ENCODE data around the gene NRG3. TPM values are rescaled to one million over a fixed set of nuclear protein-coding genes. Genes with fewer than 3 reads are reported as not detected.
"Not testable (repeated sequence)": the region's sequence is repeated elsewhere in the genome, so short reads cannot be mapped to it uniquely, and the experiment has no call there.

The NRG3 gene
- total and polyA plus RNA-seq, 2 donors (not counting 1 experiment from before 2014, with no cell fraction given): not detected

- no peak overlapping the region for H3K9ac ChIP-seq (ENCODE audit: insufficient read depth, low read length)
These were observed 1075.0 kb downstream of the NRG3 start for GRCh38 chr10:82949816-82950575.

GRCh38 chr10:82953331-82953730 lies 1078.3 kb downstream of the NRG3 start:
- Histone ChIP-seq H3K36me3 (ENCODE audit: control insufficient read depth, insufficient read depth, low read length) (no peaks in the 10 kb centered on the region), H3K4me1 (ENCODE audit: control insufficient read depth, extremely low read depth, insufficient read depth, low read length) (no peaks in the 10 kb centered on the region), H3K9me3 (ENCODE audit: control insufficient read depth, insufficient read depth, low read depth, low read length) (no peaks in the 10 kb centered on the region), H3K4me3 (replicated peaks in 1 of 4; ENCODE audit: control extremely low read depth in 1 of 4, insufficient read depth in 1 of 4, low read depth in 3 of 4, low read length in 4 of 4) (no peak overlapping the region), H3K27ac (ENCODE audit: insufficient read depth, low read length) (no peak overlapping the region), H3K9ac (ENCODE audit: insufficient read depth, low read length) (no peak overlapping the region), H3K79me2 (ENCODE audit: control insufficient read depth, insufficient read depth, low read length) (no peaks in the 10 kb centered on the region), H3K4me2 (ENCODE audit: extremely low read depth, insufficient read depth, low read length) (no peak overlapping the region), H4K20me1 (ENCODE audit: control insufficient read depth, extremely low read depth, insufficient read depth, low read length) (no peaks in the 10 kb centered on the region), H2AFZ (ENCODE audit: low read length) (no peak overlapping the region), H3K27me3 (ENCODE audit: control insufficient read depth, insufficient read depth, low read length) (no peaks in the 10 kb centered on the region)
- TF ChIP-seq CTCF (conservative IDR thresholded peaks at IDR 0.05 in 1 of 2, IDR thresholded peaks at IDR 0.05 in 1 of 2; ENCODE audit: low read depth in 1 of 2, low read length in 2 of 2) (no peak), EZH2 (IDR thresholded peaks at IDR 0.05; ENCODE audit: low read length, missing control alignments) (no peak)
- DNase-seq (ENCODE audit: low read depth in 2 of 2): peak in 1 of 2 donors; percentile 4

More at GRCh38 chr10:82949816-82950575, 1075.0 kb downstream of the NRG3 start:
- Histone ChIP-seq H3K27ac (ENCODE audit: insufficient read depth, low read length) (no peak overlapping the region), H3K9me3 (ENCODE audit: control insufficient read depth, insufficient read depth, low read depth, low read length) (no peaks in the 10 kb centered on the region), H3K4me2 (ENCODE audit: extremely low read depth, insufficient read depth, low read length) (no peak overlapping the region), H3K79me2 (ENCODE audit: control insufficient read depth, insufficient read depth, low read length) (no peaks in the 10 kb centered on the region), H3K4me1 (ENCODE audit: control insufficient read depth, extremely low read depth, insufficient read depth, low read length) (no peaks in the 10 kb centered on the region), H4K20me1 (ENCODE audit: control insufficient read depth, extremely low read depth, insufficient read depth, low read length) (no peaks in the 10 kb centered on the region), H3K36me3 (ENCODE audit: control insufficient read depth, insufficient read depth, low read length) (no peaks in the 10 kb centered on the region), H3K4me3 (replicated peaks in 1 of 4; ENCODE audit: control extremely low read depth in 1 of 4, insufficient read depth in 1 of 4, low read depth in 3 of 4, low read length in 4 of 4) (no peak overlapping the region), H3K27me3 (ENCODE audit: control insufficient read depth, insufficient read depth, low read length) (no peaks in the 10 kb centered on the region), H2AFZ (ENCODE audit: low read length) (no peak overlapping the region)
- no peak for TF ChIP-seq EZH2 (IDR thresholded peaks at IDR 0.05; ENCODE audit: low read length, missing control alignments)
- no peak for TF ChIP-seq CTCF (conservative IDR thresholded peaks at IDR 0.05 in 1 of 2, IDR thresholded peaks at IDR 0.05 in 1 of 2; ENCODE audit: low read depth in 1 of 2, low read length in 2 of 2)
- DNase-seq (ENCODE audit: low read depth in 2 of 2): no peak

DNA sequence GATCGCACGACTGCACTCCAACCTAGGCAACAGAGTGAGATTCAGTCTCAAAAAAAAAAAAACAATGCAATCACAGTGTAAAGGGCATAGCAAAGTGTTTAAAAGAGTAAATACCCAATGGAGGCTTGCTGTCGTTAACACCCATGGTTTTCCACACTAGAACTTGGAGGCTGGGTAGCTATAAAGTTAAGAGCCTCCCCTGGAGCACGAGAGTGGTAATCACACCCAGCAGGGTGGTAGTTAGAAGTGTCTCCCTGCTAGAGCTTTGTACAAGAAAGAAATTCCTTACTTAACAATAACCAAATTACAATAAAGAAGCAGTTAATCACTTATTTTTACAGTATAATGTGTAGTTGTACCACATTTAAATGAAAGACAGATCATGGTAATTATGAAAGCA lies 1078.9 kb downstream of the NRG3 start:
- H3K79me2 ChIP-seq (ENCODE audit: control insufficient read depth, insufficient read depth, low read length): no peaks in the 10 kb centered on the region
- H3K4me2 ChIP-seq (ENCODE audit: extremely low read depth, insufficient read depth, low read length): no peak overlapping the region
- DNase-seq (ENCODE audit: low read depth in 2 of 2): no peak

DNA sequence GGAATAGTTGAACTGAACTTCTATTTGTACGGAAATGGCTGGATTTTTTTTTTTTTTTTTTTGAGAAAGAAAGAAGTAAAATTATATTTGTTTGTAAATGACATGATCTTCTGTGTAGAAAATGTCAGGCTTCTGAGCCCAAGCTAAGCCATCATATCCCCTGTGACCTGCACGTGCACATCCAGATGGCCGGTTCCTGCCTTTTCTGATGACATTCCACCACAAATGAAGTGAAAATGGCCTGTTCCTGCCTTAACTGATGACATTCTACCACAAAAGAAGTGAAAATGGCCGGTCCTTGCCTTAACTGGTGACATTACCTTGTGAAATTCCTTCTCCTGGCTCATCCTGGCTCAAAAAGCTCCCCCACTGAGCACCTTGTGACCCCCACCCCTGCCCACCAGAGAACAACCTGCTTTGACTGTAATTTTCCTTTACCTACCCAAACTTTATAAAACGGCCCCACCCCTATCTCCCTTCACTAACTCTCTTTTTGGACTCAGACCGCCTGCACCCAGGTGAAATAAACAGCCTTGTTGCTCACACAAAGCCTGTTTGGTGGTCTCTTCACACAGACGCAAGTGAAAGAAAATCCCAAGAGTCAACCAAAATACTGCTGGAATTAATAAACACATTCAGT lies 1085.5 kb downstream of the NRG3 start:
- H3K4me2 ChIP-seq (ENCODE audit: extremely low read depth, insufficient read depth, low read length); H3K27me3 ChIP-seq (ENCODE audit: control insufficient read depth, insufficient read depth, low read length); H3K9ac ChIP-seq (ENCODE audit: insufficient read depth, low read length); H3K9me3 ChIP-seq (ENCODE audit: control insufficient read depth, insufficient read depth, low read depth, low read length); H3K4me1 ChIP-seq (ENCODE audit: control insufficient read depth, extremely low read depth, insufficient read depth, low read length); H3K79me2 ChIP-seq (ENCODE audit: control insufficient read depth, insufficient read depth, low read length); H3K36me3 ChIP-seq (ENCODE audit: control insufficient read depth, insufficient read depth, low read length); H2AFZ ChIP-seq (ENCODE audit: low read length); H4K20me1 ChIP-seq (ENCODE audit: control insufficient read depth, extremely low read depth, insufficient read depth, low read length); H3K27ac ChIP-seq (ENCODE audit: insufficient read depth, low read length); DNase-seq (ENCODE audit: low read depth in 2 of 2); H3K4me3 ChIP-seq (replicated peaks in 1 of 4; ENCODE audit: control extremely low read depth in 1 of 4, insufficient read depth in 1 of 4, low read depth in 3 of 4, low read length in 4 of 4): not testable (repeated sequence)

More for the DNA sequence above, 1078.9 kb downstream of the NRG3 start:
- Histone ChIP-seq H2AFZ (ENCODE audit: low read length) (no peak overlapping the region), H3K9ac (ENCODE audit: insufficient read depth, low read length) (no peak overlapping the region), H3K27me3 (ENCODE audit: control insufficient read depth, insufficient read depth, low read length) (no peaks in the 10 kb centered on the region), H3K27ac (ENCODE audit: insufficient read depth, low read length) (no peak overlapping the region), H4K20me1 (ENCODE audit: control insufficient read depth, extremely low read depth, insufficient read depth, low read length) (no peaks in the 10 kb centered on the region), H3K9me3 (ENCODE audit: control insufficient read depth, insufficient read depth, low read depth, low read length) (no peaks in the 10 kb centered on the region), H3K36me3 (ENCODE audit: control insufficient read depth, insufficient read depth, low read length) (no peaks in the 10 kb centered on the region), H3K4me3 (replicated peaks in 1 of 4; ENCODE audit: control extremely low read depth in 1 of 4, insufficient read depth in 1 of 4, low read depth in 3 of 4, low read length in 4 of 4) (no peak overlapping the region), H3K4me1 (ENCODE audit: control insufficient read depth, extremely low read depth, insufficient read depth, low read length) (no peaks in the 10 kb centered on the region)
- no peak for TF ChIP-seq CTCF (conservative IDR thresholded peaks at IDR 0.05 in 1 of 2, IDR thresholded peaks at IDR 0.05 in 1 of 2; ENCODE audit: low read depth in 1 of 2, low read length in 2 of 2)
- no peak for TF ChIP-seq EZH2 (IDR thresholded peaks at IDR 0.05; ENCODE audit: low read length, missing control alignments)

All from fibroblast of lung (primary cell).